B cell (primary cell): ENCODE measurements around the gene CNTNAP2. TPM values are rescaled to one million over a fixed set of nuclear protein-coding genes. Genes with fewer than 3 reads are reported as not detected.

Source experiments
- ATAC-seq: fragments of 200-7000 bp; cut with Tn5 transposase; one replicate; pipeline ENCODE4 v1.10.0; 2021; ENCODE audit warnings: low read depth, mild to moderate bottlenecking, moderate number of reproducible peaks, moderate library complexity
- CTCF ChIA-PET: fragments of 350-600 bp; sonication (Branson Sonifier 250); formaldehyde crosslinking; loops from one replicate; lab custom pipeline; 2021; ENCODE audit warnings: antibody characterized with exemption, inconsistent platforms; lab: Charles Lee
- POLR2A ChIA-PET: fragments of 350-600 bp; sonication (Branson Sonifier 250); formaldehyde crosslinking; loops from one replicate; lab custom pipeline; 2021; ENCODE audit warnings: antibody characterized with exemption; lab: Charles Lee
- DNase-seq: peaks from one replicate; pipeline ENCODE4 v3.0.0; 2013
- H2AFZ ChIP-seq: 2 replicates; pipeline ENCODE4 v1.6.1; 2012; ENCODE audit warnings: mild to moderate bottlenecking, low read depth, low read length; ENCODE audit not compliant: insufficient read depth, poor library complexity, severe bottlenecking
- H3K27ac ChIP-seq, 2 donors: 1 replicate in 1 of 2; 2 replicates in 1 of 2; pipeline ENCODE4 v1.5.1; 2012 to 2013; ENCODE audit warnings: low read length in 2 of 2, mild to moderate bottlenecking in 2 of 2, moderate library complexity in 1 of 2
- H3K27me3 ChIP-seq, 4 experiments: fragments of 200-600 bp in 1 of 4; sonication (generic) in 1 of 4; replicated peaks in 1 of 4; 1 replicate in 2 of 4; 2 replicates in 2 of 4; pipeline versions ENCODE4 v1.6.1 to v1.7.0; 2013 to 2016; ENCODE audit warnings: low read length in 3 of 4, mild to moderate bottlenecking in 2 of 4, mixed read lengths in 1 of 4, moderate library complexity in 1 of 4; ENCODE audit not compliant: insufficient read depth in 4 of 4, control insufficient read depth in 3 of 4; ENCODE audit errors: control extremely low read depth in 1 of 4
- H3K36me3 ChIP-seq, 2 experiments: replicated peaks in 1 of 2; 1 replicate in 1 of 2; 2 replicates in 1 of 2; pipeline versions ENCODE4 v1.6.1 to v1.7.1; 2013; ENCODE audit warnings: low read length in 1 of 2; ENCODE audit not compliant: insufficient read depth in 2 of 2, control insufficient read depth in 1 of 2; ENCODE audit errors: control extremely low read depth in 1 of 2, extremely low read depth in 1 of 2
- H3K4me1 ChIP-seq, 2 donors: fragments of 200-600 bp in 1 of 2; sonication (generic) in 1 of 2; 1 replicate in 1 of 2; 2 replicates in 1 of 2; pipeline versions ENCODE4 v1.5.1 to v1.6.1; 2013 to 2017; ENCODE audit warnings: low read length in 2 of 2; ENCODE audit not compliant: control insufficient read depth in 2 of 2, insufficient read depth in 2 of 2
- H3K4me2 ChIP-seq: replicated peaks from 2 replicates; pipeline ENCODE3; 2012; ENCODE audit warnings: mild to moderate bottlenecking, low read depth, low read length; ENCODE audit not compliant: poor library complexity, severe bottlenecking
- H3K4me3 ChIP-seq, 5 experiments: fragments of 200-600 bp in 1 of 5; sonication (generic) in 1 of 5; 1 replicate in 3 of 5; 2 replicates in 2 of 5; pipeline versions ENCODE4 v1.5.1 to v1.7.0; 2011 to 2016; ENCODE audit warnings: low read length in 4 of 5, mild to moderate bottlenecking in 4 of 5, low read depth in 2 of 5, control low read depth in 1 of 5, moderate library complexity in 1 of 5; ENCODE audit not compliant: insufficient read depth in 1 of 5; ENCODE audit errors: control extremely low read depth in 1 of 5, extremely low read depth in 1 of 5
- H3K79me2 ChIP-seq: fragments of 200-600 bp; sonication (generic); one replicate; pipeline ENCODE4 v1.6.0; 2016; ENCODE audit warnings: low read length; ENCODE audit not compliant: control insufficient read depth, insufficient read depth
- H3K9ac ChIP-seq: fragments of 200-600 bp; sonication (generic); 2 replicates; pipeline ENCODE4 v1.6.1; 2017; ENCODE audit warnings: mild to moderate bottlenecking, low read length, moderate library complexity
- H3K9me3 ChIP-seq, 3 donors: one replicate each; pipeline versions ENCODE4 v1.6.1 to v1.7.1; 2013; ENCODE audit warnings: low read length in 2 of 3; ENCODE audit not compliant: control insufficient read depth in 2 of 3, insufficient read depth in 1 of 3; ENCODE audit errors: control extremely low read depth in 1 of 3
- H4K20me1 ChIP-seq: 2 replicates; pipeline ENCODE4 v1.6.0; 2012; ENCODE audit warnings: mild to moderate bottlenecking, low read length; ENCODE audit not compliant: insufficient read depth, control insufficient read depth, poor library complexity, severe bottlenecking
- H3K27ac Mint-ChIP-seq: one replicate; pipeline ENCODE4 v1.8.0; 2021; ENCODE audit warnings: mixed read lengths
- H3K27me3 Mint-ChIP-seq: one replicate; pipeline ENCODE4 v1.8.0; 2021; ENCODE audit warnings: mixed read lengths
- H3K4me1 Mint-ChIP-seq: one replicate; pipeline ENCODE4 v1.8.0; 2021; ENCODE audit warnings: mixed read lengths
- H3K4me3 Mint-ChIP-seq: one replicate; pipeline ENCODE4 v1.8.0; 2021; ENCODE audit warnings: mixed read lengths
- H3K9me3 Mint-ChIP-seq: one replicate; pipeline ENCODE4 v1.8.0; 2022; ENCODE audit warnings: mixed read lengths; ENCODE audit not compliant: insufficient read depth
- CTCF ChIP-seq: fragments of 200-600 bp; IDR thresholded peaks from one replicate; pipeline ENCODE4 v1.8.0; 2022; ENCODE audit warnings: antibody characterized with exemption, mild to moderate bottlenecking
- EZH2 ChIP-seq: IDR thresholded peaks from 2 replicates; pipeline ENCODE4 v1.6.1; 2012; ENCODE audit warnings: borderline replicate concordance, low read depth, mild to moderate bottlenecking, moderate library complexity, low read length; ENCODE audit not compliant: insufficient read depth, poor library complexity, severe bottlenecking
- intact Hi-C: fragments of 100-400 bp; cut with micrococcal nuclease; formaldehyde crosslinking; loops from one replicate; pipeline ENCODE4 v1.10.0; 2022
- polyA plus RNA-seq: library from polyadenylated mRNA; depleted of rRNA; stranded (reverse); fragments of >200 nt; gene quantifications from 2 replicates; pipeline ENCODE4 v1.2.3, GENCODE V29; 2012
- total RNA-seq, 2 donors: library from RNA; stranded (reverse); fragments of 120-200 nt in 1 of 2; gene quantifications; 1 replicate in 1 of 2; 2 replicates in 1 of 2; pipeline versions ENCODE4 v1.2.3 to v1.2.4, GENCODE V29; 2013 to 2022

CNTNAP2 gene
- total and polyA plus RNA-seq, 2 donors (not counting 1 experiment from before 2014, with no cell fraction given), result 7.4 to 16.6 TPM

- no peak for ATAC-seq
- intact Hi-C loops, result no loop called here
These were observed 1687.4 kb downstream of the CNTNAP2 start for GRCh38 chr7:147804032-147804431.

GRCh38 chr7:147805996-147806576, 1689.5 kb downstream of the CNTNAP2 start:
- Histone ChIP-seq H3K79me2 (no peaks in the 10 kb centered on the region), H3K9ac (no peak overlapping the region), H3K27me3 (no peaks in the 10 kb centered on the region), H4K20me1 (no peaks in the 10 kb centered on the region), H3K4me3 (no peak overlapping the region), H3K4me1 (no peaks in the 10 kb centered on the region), H2AFZ (no peak overlapping the region), H3K36me3 (no peaks in the 10 kb centered on the region), H3K9me3 (no peaks in the 10 kb centered on the region), H3K27ac (no peak overlapping the region), H3K4me2 (no peak overlapping the region)
- Mint-ChIP-seq H3K4me1 (no peaks in the 10 kb centered on the region), H3K27me3 (no peaks in the 10 kb centered on the region), H3K9me3 (peaks cover 6% of the 10 kb centered on the region), H3K27ac (no peak overlapping the region), H3K4me3 (no peak overlapping the region)
- POLR2A ChIA-PET, result no interaction called here
- DNase-seq (no peak), ATAC-seq (no peak)
- TF ChIP-seq CTCF, result no peak
- CTCF ChIA-PET, result no interaction called here
- intact Hi-C loops, result no loop called here

More at GRCh38 chr7:147804032-147804431, 1687.4 kb downstream of the CNTNAP2 start:
- no peaks in the 10 kb centered on the region for H3K4me1 Mint-ChIP-seq
- no peak overlapping the region for H3K4me3 ChIP-seq
- no peaks in the 10 kb centered on the region for H3K36me3 ChIP-seq
- no peaks in the 10 kb centered on the region for H4K20me1 ChIP-seq
- peaks cover 6% of the 10 kb centered on the region for H3K9me3 Mint-ChIP-seq
- H3K9me3 ChIP-seq, result no peaks in the 10 kb centered on the region
- no peak overlapping the region for H2AFZ ChIP-seq
- no peak overlapping the region for H3K27ac ChIP-seq
- H3K27me3 ChIP-seq, result no peaks in the 10 kb centered on the region
- no peak overlapping the region for H3K4me3 Mint-ChIP-seq
- H3K4me2 ChIP-seq, result no peak overlapping the region
- ChIA-PET POLR2A (no interaction called here), CTCF (no interaction called here)
- no peaks in the 10 kb centered on the region for H3K27me3 Mint-ChIP-seq
- H3K9ac ChIP-seq, result no peak overlapping the region
- H3K79me2 ChIP-seq, result no peaks in the 10 kb centered on the region
- no peak for DNase-seq
- TF ChIP-seq EZH2 (no peak), CTCF (no peak)
- no peaks in the 10 kb centered on the region for H3K4me1 ChIP-seq
- no peak overlapping the region for H3K27ac Mint-ChIP-seq
